HepG2 (cell line): ENCODE measurements around the gene USP7. TPM values are rescaled to one million over a fixed set of nuclear protein-coding genes. Genes with fewer than 3 reads are reported as not detected.

ENCODE experiments used
- CREB1 ChIP-seq, 2 experiments: fragments of 450-650 bp in 1 of 2; IDR thresholded peaks; 2 replicates each; pipeline ENCODE4 v1.6.1; 2016 to 2017; ENCODE audit warnings: control low read depth in 1 of 2, mild to moderate bottlenecking in 1 of 2, missing compliant biosample characterization in 1 of 2, missing genetic modification characterization in 1 of 2
- DMAP1 ChIP-seq: IDR thresholded peaks from 2 replicates; pipeline ENCODE4 v1.6.1; 2016
- HMG20B ChIP-seq: conservative IDR thresholded peaks from 2 replicates; pipeline ENCODE4 v1.6.1; 2016; ENCODE audit warnings: missing genetic modification reagents, missing compliant biosample characterization
- HNRNPK ChIP-seq: fragments of 200-400 bp; formaldehyde crosslinking; IDR thresholded peaks from 2 replicates; pipeline ENCODE4 v1.6.1; 2018; ENCODE audit warnings: low read length, low read depth, moderate library complexity, mild to moderate bottlenecking; ENCODE audit not compliant: poor library complexity, severe bottlenecking
- NCOA2 ChIP-seq: sonication (generic); formaldehyde crosslinking; IDR thresholded peaks from 2 replicates; pipeline ENCODE4 v1.8.0; 2022; ENCODE audit warnings: inconsistent platforms
- NFIC ChIP-seq: IDR thresholded peaks from 2 replicates; pipeline ENCODE4 v1.6.1; 2012; ENCODE audit warnings: mild to moderate bottlenecking, low read length, inconsistent platforms
- SMC3 ChIP-seq: IDR thresholded peaks from 2 replicates; pipeline ENCODE4 v1.6.1; 2011; ENCODE audit warnings: low read length, improper control_type of control experiment
- SRY ChIP-seq: sonication (generic); formaldehyde crosslinking; IDR thresholded peaks from 2 replicates; pipeline ENCODE4 v1.8.0; 2022; ENCODE audit warnings: mild to moderate bottlenecking, missing genetic modification reagents
- TBL1XR1 ChIP-seq: fragments of 150-350 bp; IDR thresholded peaks from 2 replicates; pipeline ENCODE4 v1.6.1; 2014; ENCODE audit warnings: borderline replicate concordance, low read length; ENCODE audit not compliant: partially characterized antibody
- TBX3 ChIP-seq: fragments of 450-650 bp; IDR thresholded peaks from 2 replicates; pipeline ENCODE4 v1.6.1; 2017; ENCODE audit warnings: antibody characterized with exemption, mild to moderate bottlenecking, inconsistent platforms, borderline replicate concordance
- ZBTB7A ChIP-seq: sonication (generic); formaldehyde crosslinking; IDR thresholded peaks from 2 replicates; pipeline ENCODE4 v1.8.0; 2022; ENCODE audit warnings: mild to moderate bottlenecking, missing genetic modification reagents
- ZNF230 ChIP-seq: sonication (generic); formaldehyde crosslinking; IDR thresholded peaks from 2 replicates; pipeline ENCODE4 v1.4.0; 2020; ENCODE audit warnings: mild to moderate bottlenecking, missing genetic modification reagents
- ZNF331 ChIP-seq: sonication (generic); formaldehyde crosslinking; IDR thresholded peaks from 2 replicates; pipeline ENCODE4 v1.4.0; 2020; ENCODE audit warnings: missing genetic modification reagents
- ZNF460 ChIP-seq: sonication (generic); formaldehyde crosslinking; IDR thresholded peaks from 2 replicates; pipeline ENCODE4 v1.5.1; 2020; ENCODE audit warnings: missing genetic modification reagents, mild to moderate bottlenecking, borderline replicate concordance
- ZNF572 ChIP-seq: sonication (generic); formaldehyde crosslinking; IDR thresholded peaks from 2 replicates; pipeline ENCODE4 v1.5.1; 2020; ENCODE audit warnings: mild to moderate bottlenecking, missing genetic modification reagents
- ZNF660 ChIP-seq: sonication (generic); formaldehyde crosslinking; IDR thresholded peaks from 2 replicates; pipeline ENCODE4 v1.5.1; 2020; ENCODE audit warnings: mild to moderate bottlenecking, low read depth, missing genetic modification reagents, borderline replicate concordance
- polyA plus RNA-seq, 8 experiments: library from polyadenylated mRNA; depleted of rRNA in 3 of 8; stranded (reverse) in 7 of 8; unstranded in 1 of 8; fragments of >200 nt; fragmentation: Illumina TruSeq in 4 of 8; extraction: Trizol in 4 of 8; gene quantifications; 2 replicates each; pipeline versions ENCODE4 v1.2.1 to v1.2.3, GENCODE V29; 2011 to 2016; ENCODE audit warnings: low read depth in 4 of 8, missing spikeins in 1 of 8, mixed read lengths in 1 of 8; ENCODE audit not compliant: insufficient read depth in 1 of 8
- total RNA-seq, 5 experiments: library from RNA; depleted of rRNA; stranded (reverse); fragments of >200 nt; fragmentation: Illumina TruSeq; extraction: Trizol; gene quantifications; 2 replicates each; pipeline ENCODE4 v1.2.3, GENCODE V29; 2016; ENCODE audit warnings: low read depth in 1 of 5
- TF ChIP-seq, protein P1 (sequence below): sonication (generic); formaldehyde crosslinking; IDR thresholded peaks from 2 replicates; pipeline ENCODE4 v1.9.0; 2021; ENCODE audit warnings: missing genetic modification reagents, borderline replicate concordance
- TF ChIP-seq, protein P2 (sequence below): sonication (generic); formaldehyde crosslinking; IDR thresholded peaks from 2 replicates; pipeline ENCODE4 v1.4.0; 2020; ENCODE audit warnings: missing genetic modification reagents
- TF ChIP-seq, protein P3 (sequence below): sonication (generic); formaldehyde crosslinking; IDR thresholded peaks from 2 replicates; pipeline ENCODE4 v1.5.0; 2020; ENCODE audit warnings: mild to moderate bottlenecking, missing genetic modification reagents
- TF ChIP-seq, protein P4 (sequence below): sonication (generic); formaldehyde crosslinking; IDR thresholded peaks from 2 replicates; pipeline ENCODE4 v1.4.0; 2020; ENCODE audit warnings: missing genetic modification reagents

Gene USP7
- total and polyA plus RNA-seq, 2 of the 13 experiments (the other 11 are each of a cell fraction or from before 2014, with no cell fraction given): 52.5 to 173 TPM

DNA sequence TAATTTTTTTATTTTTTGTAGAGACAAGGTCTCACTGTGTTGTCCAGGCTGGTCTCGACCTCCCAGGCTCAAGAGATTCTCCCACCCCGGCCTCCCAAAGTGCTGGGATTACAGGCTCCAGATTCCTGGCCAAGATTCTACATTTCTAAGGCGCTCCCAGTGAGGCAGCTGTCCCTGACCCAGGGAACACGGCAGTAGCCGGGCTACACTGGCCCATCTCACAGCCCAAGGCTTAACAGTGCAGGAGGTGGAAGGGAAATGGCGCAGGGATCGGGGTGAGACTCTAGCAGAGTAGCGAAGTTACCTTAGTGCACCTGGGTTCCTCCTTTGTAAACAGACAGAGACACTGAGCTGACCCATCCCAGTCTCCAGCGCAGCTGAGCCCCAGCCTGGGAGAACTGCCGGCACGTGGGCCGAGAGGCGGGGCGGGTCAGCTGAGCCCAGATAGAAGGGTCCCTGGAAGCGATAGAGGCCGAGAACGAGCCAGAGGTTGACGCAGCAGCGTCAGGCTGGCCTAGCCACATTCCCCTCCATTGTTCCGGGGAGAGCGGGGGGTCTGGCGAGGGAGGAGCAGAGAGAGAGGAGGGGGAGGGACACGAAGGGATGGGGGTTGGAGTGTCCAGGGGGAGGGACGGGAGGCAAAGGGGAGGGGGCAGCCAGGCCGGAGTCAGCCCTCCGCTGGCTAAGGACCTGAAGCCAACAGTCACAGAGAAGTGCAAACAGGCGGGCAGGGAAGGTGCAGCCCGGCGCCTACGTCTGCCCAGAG is 97.4 kb downstream of the USP7 start (continued):
- TF ChIP-seq, protein P1, sequence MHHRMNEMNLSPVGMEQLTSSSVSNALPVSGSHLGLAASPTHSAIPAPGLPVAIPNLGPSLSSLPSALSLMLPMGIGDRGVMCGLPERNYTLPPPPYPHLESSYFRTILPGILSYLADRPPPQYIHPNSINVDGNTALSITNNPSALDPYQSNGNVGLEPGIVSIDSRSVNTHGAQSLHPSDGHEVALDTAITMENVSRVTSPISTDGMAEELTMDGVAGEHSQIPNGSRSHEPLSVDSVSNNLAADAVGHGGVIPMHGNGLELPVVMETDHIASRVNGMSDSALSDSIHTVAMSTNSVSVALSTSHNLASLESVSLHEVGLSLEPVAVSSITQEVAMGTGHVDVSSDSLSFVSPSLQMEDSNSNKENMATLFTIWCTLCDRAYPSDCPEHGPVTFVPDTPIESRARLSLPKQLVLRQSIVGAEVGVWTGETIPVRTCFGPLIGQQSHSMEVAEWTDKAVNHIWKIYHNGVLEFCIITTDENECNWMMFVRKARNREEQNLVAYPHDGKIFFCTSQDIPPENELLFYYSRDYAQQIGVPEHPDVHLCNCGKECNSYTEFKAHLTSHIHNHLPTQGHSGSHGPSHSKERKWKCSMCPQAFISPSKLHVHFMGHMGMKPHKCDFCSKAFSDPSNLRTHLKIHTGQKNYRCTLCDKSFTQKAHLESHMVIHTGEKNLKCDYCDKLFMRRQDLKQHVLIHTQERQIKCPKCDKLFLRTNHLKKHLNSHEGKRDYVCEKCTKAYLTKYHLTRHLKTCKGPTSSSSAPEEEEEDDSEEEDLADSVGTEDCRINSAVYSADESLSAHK (CRISPR knock-in tag): no peak
- TF ChIP-seq SRY (CRISPR knock-in tag) (peak; percentile 77; the same call in 1 of the 2 replicates), SMC3 (no peak), TBX3 (no peak), DMAP1 (CRISPR knock-in tag) (peak; percentile 69; the same call in 1 of the 2 replicates), NFIC (no peak), NCOA2 (CRISPR knock-in tag) (peak; percentile 69; the same call in 1 of the 2 replicates), TBL1XR1 (peak; percentile 28), ZNF660 (no peak), HNRNPK (peak; percentile 90), ZNF572 (peak; percentile 96), HMG20B (0 out of 2 replicates have a peak, but pooled peaks have one; percentile 34), ZBTB7A (peak; percentile 58), CREB1 (IDR thresholded peaks at IDR 0.05) (no peak), CREB1 (CRISPR knock-in tag; IDR thresholded peaks at IDR 0.05) (no peak), ZNF230 (0 out of 2 replicates have a peak, but pooled peaks have one; percentile 38), ZNF460 (no peak), ZNF331 (CRISPR knock-in tag) (peak; percentile 94)
- TF ChIP-seq, protein P2, sequence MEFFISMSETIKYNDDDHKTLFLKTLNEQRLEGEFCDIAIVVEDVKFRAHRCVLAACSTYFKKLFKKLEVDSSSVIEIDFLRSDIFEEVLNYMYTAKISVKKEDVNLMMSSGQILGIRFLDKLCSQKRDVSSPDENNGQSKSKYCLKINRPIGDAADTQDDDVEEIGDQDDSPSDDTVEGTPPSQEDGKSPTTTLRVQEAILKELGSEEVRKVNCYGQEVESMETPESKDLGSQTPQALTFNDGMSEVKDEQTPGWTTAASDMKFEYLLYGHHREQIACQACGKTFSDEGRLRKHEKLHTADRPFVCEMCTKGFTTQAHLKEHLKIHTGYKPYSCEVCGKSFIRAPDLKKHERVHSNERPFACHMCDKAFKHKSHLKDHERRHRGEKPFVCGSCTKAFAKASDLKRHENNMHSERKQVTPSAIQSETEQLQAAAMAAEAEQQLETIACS (CRISPR knock-in tag): no peak
- TF ChIP-seq, protein P3, sequence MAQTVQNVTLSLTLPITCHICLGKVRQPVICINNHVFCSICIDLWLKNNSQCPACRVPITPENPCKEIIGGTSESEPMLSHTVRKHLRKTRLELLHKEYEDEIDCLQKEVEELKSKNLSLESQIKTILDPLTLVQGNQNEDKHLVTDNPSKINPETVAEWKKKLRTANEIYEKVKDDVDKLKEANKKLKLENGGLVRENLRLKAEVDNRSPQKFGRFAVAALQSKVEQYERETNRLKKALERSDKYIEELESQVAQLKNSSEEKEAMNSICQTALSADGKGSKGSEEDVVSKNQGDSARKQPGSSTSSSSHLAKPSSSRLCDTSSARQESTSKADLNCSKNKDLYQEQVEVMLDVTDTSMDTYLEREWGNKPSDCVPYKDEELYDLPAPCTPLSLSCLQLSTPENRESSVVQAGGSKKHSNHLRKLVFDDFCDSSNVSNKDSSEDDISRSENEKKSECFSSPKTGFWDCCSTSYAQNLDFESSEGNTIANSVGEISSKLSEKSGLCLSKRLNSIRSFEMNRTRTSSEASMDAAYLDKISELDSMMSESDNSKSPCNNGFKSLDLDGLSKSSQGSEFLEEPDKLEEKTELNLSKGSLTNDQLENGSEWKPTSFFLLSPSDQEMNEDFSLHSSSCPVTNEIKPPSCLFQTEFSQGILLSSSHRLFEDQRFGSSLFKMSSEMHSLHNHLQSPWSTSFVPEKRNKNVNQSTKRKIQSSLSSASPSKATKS (CRISPR knock-in tag): no peak
- TF ChIP-seq, protein P4, sequence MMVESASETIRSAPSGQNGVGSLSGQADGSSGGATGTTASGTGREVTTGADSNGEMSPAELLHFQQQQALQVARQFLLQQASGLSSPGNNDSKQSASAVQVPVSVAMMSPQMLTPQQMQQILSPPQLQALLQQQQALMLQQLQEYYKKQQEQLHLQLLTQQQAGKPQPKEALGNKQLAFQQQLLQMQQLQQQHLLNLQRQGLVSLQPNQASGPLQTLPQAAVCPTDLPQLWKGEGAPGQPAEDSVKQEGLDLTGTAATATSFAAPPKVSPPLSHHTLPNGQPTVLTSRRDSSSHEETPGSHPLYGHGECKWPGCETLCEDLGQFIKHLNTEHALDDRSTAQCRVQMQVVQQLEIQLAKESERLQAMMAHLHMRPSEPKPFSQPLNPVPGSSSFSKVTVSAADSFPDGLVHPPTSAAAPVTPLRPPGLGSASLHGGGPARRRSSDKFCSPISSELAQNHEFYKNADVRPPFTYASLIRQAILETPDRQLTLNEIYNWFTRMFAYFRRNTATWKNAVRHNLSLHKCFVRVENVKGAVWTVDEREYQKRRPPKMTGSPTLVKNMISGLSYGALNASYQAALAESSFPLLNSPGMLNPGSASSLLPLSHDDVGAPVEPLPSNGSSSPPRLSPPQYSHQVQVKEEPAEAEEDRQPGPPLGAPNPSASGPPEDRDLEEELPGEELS (CRISPR knock-in tag): peak; percentile 69
